ENCODE data around the gene PDZRN3. TPM values are rescaled to one million over a fixed set of nuclear protein-coding genes. Genes with fewer than 3 reads are reported as not detected.

Gene PDZRN3
- total and polyA plus RNA-seq, 2 donors (not counting 1 experiment from before 2014, with no cell fraction given): 14.6 to 56.3 TPM

DNA sequence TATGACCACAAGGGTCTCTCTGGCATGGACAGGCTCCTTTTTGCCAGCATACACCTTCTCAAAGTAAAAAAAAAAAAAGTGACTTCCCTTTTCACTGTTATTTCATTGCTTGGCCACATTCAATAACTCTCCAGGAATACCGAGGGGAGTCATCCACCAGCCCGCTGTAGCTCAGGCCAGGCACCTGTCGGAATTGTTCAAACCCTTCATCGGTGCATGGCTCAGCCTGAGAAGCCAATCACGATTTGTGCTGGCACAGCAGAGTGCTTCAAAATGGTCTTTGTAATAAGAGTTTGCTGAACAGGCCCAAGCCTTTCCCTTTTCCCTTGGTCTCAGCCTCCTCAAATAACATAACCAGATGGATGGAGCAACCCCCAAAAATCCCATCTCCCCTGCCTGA lies 145.4 kb downstream of the PDZRN3 start:
- no peak for DNase-seq (ENCODE audit: low read depth in 2 of 2)
- H3K36me3 ChIP-seq (ENCODE audit: control insufficient read depth, insufficient read depth, low read length): no peaks in the 10 kb centered on the region
- no peak overlapping the region for H3K4me3 ChIP-seq (replicated peaks in 1 of 4; ENCODE audit: control extremely low read depth in 1 of 4, insufficient read depth in 1 of 4, low read depth in 3 of 4, low read length in 4 of 4)
- H3K27me3 ChIP-seq (ENCODE audit: control insufficient read depth, insufficient read depth, low read length): no peaks in the 10 kb centered on the region
- no peak overlapping the region for H3K9ac ChIP-seq (ENCODE audit: insufficient read depth, low read length)
- H4K20me1 ChIP-seq (ENCODE audit: control insufficient read depth, extremely low read depth, insufficient read depth, low read length): peaks cover 1% of the 10 kb centered on the region
- H2AFZ ChIP-seq (ENCODE audit: low read length): no peak overlapping the region
- no peak for TF ChIP-seq EZH2 (IDR thresholded peaks at IDR 0.05; ENCODE audit: low read length, missing control alignments)
- no peaks in the 10 kb centered on the region for H3K9me3 ChIP-seq (ENCODE audit: control insufficient read depth, insufficient read depth, low read depth, low read length)
- no peak overlapping the region for H3K4me2 ChIP-seq (ENCODE audit: extremely low read depth, insufficient read depth, low read length)
- no peaks in the 10 kb centered on the region for H3K4me1 ChIP-seq (ENCODE audit: control insufficient read depth, extremely low read depth, insufficient read depth, low read length)
- no peak overlapping the region for H3K27ac ChIP-seq (ENCODE audit: insufficient read depth, low read length)
- no peaks in the 10 kb centered on the region for H3K79me2 ChIP-seq (ENCODE audit: control insufficient read depth, insufficient read depth, low read length)

DNA sequence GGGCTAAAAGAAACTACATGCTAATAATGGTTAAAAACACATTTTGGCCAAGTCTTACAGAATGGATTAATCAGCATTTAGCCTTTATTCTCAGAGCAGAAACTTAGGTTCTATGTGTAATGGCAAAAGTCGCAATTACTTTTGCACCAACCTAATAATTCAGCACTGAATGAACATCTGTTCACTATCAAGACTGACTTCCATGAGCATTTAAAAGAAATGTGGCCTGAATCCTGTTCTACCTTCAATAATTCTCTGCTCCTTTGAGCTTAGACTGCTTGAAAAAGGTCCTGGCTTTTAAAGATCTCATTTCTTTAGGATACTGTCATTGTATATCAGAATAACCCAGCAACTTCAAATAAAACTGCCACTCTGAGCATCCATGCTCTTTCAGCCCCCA lies 145.9 kb downstream of the PDZRN3 start:
- Histone ChIP-seq H3K27me3 (ENCODE audit: control insufficient read depth, insufficient read depth, low read length) (no peaks in the 10 kb centered on the region), H2AFZ (ENCODE audit: low read length) (no peak overlapping the region), H3K4me3 (replicated peaks in 1 of 4; ENCODE audit: control extremely low read depth in 1 of 4, insufficient read depth in 1 of 4, low read depth in 3 of 4, low read length in 4 of 4) (no peak overlapping the region), H4K20me1 (ENCODE audit: control insufficient read depth, extremely low read depth, insufficient read depth, low read length) (peaks cover 1% of the 10 kb centered on the region), H3K9me3 (ENCODE audit: control insufficient read depth, insufficient read depth, low read depth, low read length) (no peaks in the 10 kb centered on the region), H3K4me2 (ENCODE audit: extremely low read depth, insufficient read depth, low read length) (no peak overlapping the region), H3K27ac (ENCODE audit: insufficient read depth, low read length) (no peak overlapping the region), H3K36me3 (ENCODE audit: control insufficient read depth, insufficient read depth, low read length) (no peaks in the 10 kb centered on the region), H3K79me2 (ENCODE audit: control insufficient read depth, insufficient read depth, low read length) (no peaks in the 10 kb centered on the region), H3K9ac (ENCODE audit: insufficient read depth, low read length) (no peak overlapping the region), H3K4me1 (ENCODE audit: control insufficient read depth, extremely low read depth, insufficient read depth, low read length) (no peaks in the 10 kb centered on the region)
- DNase-seq (ENCODE audit: low read depth in 2 of 2): no peak
- no peak for TF ChIP-seq EZH2 (IDR thresholded peaks at IDR 0.05; ENCODE audit: low read length, missing control alignments)
- TF ChIP-seq, protein P1, sequence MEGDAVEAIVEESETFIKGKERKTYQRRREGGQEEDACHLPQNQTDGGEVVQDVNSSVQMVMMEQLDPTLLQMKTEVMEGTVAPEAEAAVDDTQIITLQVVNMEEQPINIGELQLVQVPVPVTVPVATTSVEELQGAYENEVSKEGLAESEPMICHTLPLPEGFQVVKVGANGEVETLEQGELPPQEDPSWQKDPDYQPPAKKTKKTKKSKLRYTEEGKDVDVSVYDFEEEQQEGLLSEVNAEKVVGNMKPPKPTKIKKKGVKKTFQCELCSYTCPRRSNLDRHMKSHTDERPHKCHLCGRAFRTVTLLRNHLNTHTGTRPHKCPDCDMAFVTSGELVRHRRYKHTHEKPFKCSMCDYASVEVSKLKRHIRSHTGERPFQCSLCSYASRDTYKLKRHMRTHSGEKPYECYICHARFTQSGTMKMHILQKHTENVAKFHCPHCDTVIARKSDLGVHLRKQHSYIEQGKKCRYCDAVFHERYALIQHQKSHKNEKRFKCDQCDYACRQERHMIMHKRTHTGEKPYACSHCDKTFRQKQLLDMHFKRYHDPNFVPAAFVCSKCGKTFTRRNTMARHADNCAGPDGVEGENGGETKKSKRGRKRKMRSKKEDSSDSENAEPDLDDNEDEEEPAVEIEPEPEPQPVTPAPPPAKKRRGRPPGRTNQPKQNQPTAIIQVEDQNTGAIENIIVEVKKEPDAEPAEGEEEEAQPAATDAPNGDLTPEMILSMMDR (conservative IDR thresholded peaks at IDR 0.05 in 1 of 2, IDR thresholded peaks at IDR 0.05 in 1 of 2; ENCODE audit: low read depth in 1 of 2, low read length in 2 of 2): no peak

DNA sequence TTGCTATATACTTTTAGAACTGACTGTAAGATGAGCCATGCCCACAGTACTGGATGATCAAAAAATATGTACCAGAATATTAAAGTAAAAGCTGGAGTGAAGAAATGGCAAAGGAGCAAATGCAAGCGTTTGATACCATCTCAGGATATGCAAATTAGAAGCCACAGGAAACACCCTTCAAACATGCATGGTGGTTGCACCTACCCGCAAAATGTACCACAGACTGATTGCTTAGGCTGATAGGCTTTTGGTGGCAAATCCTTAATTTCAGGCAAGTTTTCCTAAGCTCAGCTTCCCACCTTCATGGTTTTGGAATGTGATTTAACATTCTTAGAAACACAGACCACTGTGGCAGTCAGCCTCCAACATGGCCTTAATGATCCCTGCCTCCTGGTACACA lies 149.0 kb downstream of the PDZRN3 start:
- Histone ChIP-seq H3K36me3 (ENCODE audit: control insufficient read depth, insufficient read depth, low read length) (no peaks in the 10 kb centered on the region), H3K4me1 (ENCODE audit: control insufficient read depth, extremely low read depth, insufficient read depth, low read length) (no peaks in the 10 kb centered on the region), H2AFZ (ENCODE audit: low read length) (no peak overlapping the region), H3K9ac (ENCODE audit: insufficient read depth, low read length) (no peak overlapping the region), H3K9me3 (ENCODE audit: control insufficient read depth, insufficient read depth, low read depth, low read length) (no peaks in the 10 kb centered on the region), H4K20me1 (ENCODE audit: control insufficient read depth, extremely low read depth, insufficient read depth, low read length) (peaks cover 1% of the 10 kb centered on the region), H3K27ac (ENCODE audit: insufficient read depth, low read length) (no peak overlapping the region), H3K4me3 (replicated peaks in 1 of 4; ENCODE audit: control extremely low read depth in 1 of 4, insufficient read depth in 1 of 4, low read depth in 3 of 4, low read length in 4 of 4) (no peak overlapping the region), H3K4me2 (ENCODE audit: extremely low read depth, insufficient read depth, low read length) (no peak overlapping the region), H3K79me2 (ENCODE audit: control insufficient read depth, insufficient read depth, low read length) (no peaks in the 10 kb centered on the region), H3K27me3 (ENCODE audit: control insufficient read depth, insufficient read depth, low read length) (no peaks in the 10 kb centered on the region)
- no peak for DNase-seq (ENCODE audit: low read depth in 2 of 2)
- TF ChIP-seq EZH2 (IDR thresholded peaks at IDR 0.05; ENCODE audit: low read length, missing control alignments): no peak
- TF ChIP-seq, protein P1 (conservative IDR thresholded peaks at IDR 0.05 in 1 of 2, IDR thresholded peaks at IDR 0.05 in 1 of 2; ENCODE audit: low read depth in 1 of 2, low read length in 2 of 2): no peak

Data from fibroblast of lung (primary cell).